HG03060 (cell line): Measurements from ENCODE around the gene SNX18.
"Not testable (repeated sequence)": the region's sequence is repeated elsewhere in the genome, so short reads cannot be mapped to it uniquely, and the experiment has no call there.

Source experiments
- ATAC-seq: cut with Tn5 transposase; IDR thresholded peaks from one replicate; pipeline ENCODE4 v1.9.1; 2021; ENCODE audit warnings: low read depth, moderate number of reproducible peaks; ENCODE audit not compliant: unreplicated experiment

The SNX18 gene

GRCh38 chr5:54517512-54518145, at the start of gene SNX18:
Gene SNX18 (plus strand): TSS chr5:54517759. CDS start chr5:54517953, 194 bp downstream.
- peak; percentile 42 for ATAC-seq

GRCh38 chr5:54469622-54470021, 47.9 kb upstream of the SNX18 start:
- ATAC-seq = peak; percentile 83

- ATAC-seq = no peak
Observed at GRCh38 chr5:54470128-54470527, 47.4 kb upstream of the SNX18 start.

- ATAC-seq = no peak
Observed at GRCh38 chr5:54470677-54471076, 46.9 kb upstream of the SNX18 start.

GRCh38 chr5:54471398-54471797, 46.2 kb upstream of the SNX18 start:
- no peak for ATAC-seq

- no peak for ATAC-seq
Observed at GRCh38 chr5:54476682-54477081, 40.9 kb upstream of the SNX18 start.

GRCh38 chr5:54477941-54478478, 39.5 kb upstream of the SNX18 start:
- ATAC-seq = no peak

GRCh38 chr5:54480296-54480695, 37.3 kb upstream of the SNX18 start:
- no peak for ATAC-seq

- ATAC-seq = no peak
Observed at GRCh38 chr5:54484219-54484894, 33.2 kb upstream of the SNX18 start.

- ATAC-seq = not testable (repeated sequence)
Observed at GRCh38 chr5:54485659-54486058, 31.9 kb upstream of the SNX18 start.

- ATAC-seq = not testable (repeated sequence)
Observed at GRCh38 chr5:54489648-54489979, 27.9 kb upstream of the SNX18 start.

- ATAC-seq = no peak
Observed at GRCh38 chr5:54491326-54491725, 26.2 kb upstream of the SNX18 start.

GRCh38 chr5:54492178-54492577, 25.4 kb upstream of the SNX18 start:
- ATAC-seq = no peak

GRCh38 chr5:54495027-54495426, 22.5 kb upstream of the SNX18 start:
- ATAC-seq = no peak

- no peak for ATAC-seq
Observed at GRCh38 chr5:54514291-54514690, 3.3 kb upstream of the SNX18 start.

- no peak for ATAC-seq
Observed at GRCh38 chr5:54514841-54515432, 2.6 kb upstream of the SNX18 start.

GRCh38 chr5:54515634-54516033, 1.9 kb upstream of the SNX18 start:
- no peak for ATAC-seq

- no peak for ATAC-seq
Observed at GRCh38 chr5:54516051-54516655, 1.4 kb upstream of the SNX18 start.

GRCh38 chr5:54517174-54517511, 416 bp upstream of the SNX18 start:
- no peak for ATAC-seq

- no peak for ATAC-seq
Observed at GRCh38 chr5:54518146-54518817, 723 bp downstream of the SNX18 start.
